Articular chondrocyte of knee joint (primary cell): ENCODE data around the gene ABCD3. TPM values are rescaled to one million over a fixed set of nuclear protein-coding genes. Genes with fewer than 3 reads are reported as not detected.

Source experiments
- total RNA-seq: library from RNA; depleted of rRNA; stranded (reverse); fragments of >200 nt; gene quantifications from 2 replicates; pipeline ENCODE4 v1.2.3, GENCODE V29; 2012

The ABCD3 gene
- 37.6 and 45.9 TPM in 2 replicates for total RNA-seq

DNA sequence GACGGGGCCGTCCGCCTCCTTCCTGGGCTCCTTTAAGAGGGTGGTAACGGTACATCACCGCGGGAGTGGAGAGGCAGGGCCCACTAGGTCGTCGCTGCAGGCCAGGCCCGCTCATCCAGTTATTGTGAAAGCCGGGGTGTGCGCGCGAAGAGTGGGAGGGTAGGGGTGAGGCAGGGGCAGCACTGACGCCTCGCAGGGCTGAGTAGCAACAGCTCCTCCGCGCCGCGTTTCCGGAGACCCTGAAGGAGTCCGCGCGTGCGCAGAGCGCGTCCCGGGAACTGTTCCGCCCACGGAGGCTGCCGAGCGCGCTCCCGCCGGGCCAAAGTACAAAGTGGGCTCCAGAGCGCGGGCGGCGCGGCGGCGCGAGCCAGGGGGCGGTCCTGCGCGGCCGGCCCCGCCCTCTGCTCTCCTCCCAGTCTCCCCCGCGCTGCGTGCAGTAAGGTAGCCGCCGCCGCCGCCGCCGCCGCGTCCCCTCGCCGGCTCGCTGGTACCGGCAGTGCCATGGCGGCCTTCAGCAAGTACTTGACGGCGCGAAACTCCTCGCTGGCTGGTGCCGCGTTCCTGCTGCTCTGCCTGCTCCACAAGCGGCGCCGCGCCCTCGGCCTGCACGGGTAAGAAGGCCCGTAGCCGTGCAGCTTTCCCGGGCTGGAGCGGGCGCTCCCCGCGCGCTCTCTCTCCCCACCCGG is at the start of gene ABCD3:
TSS of gene ABCD3 (plus strand) at position 412 of the 686 bp plus-strand sequence. CDS start at position 502, 90 bp downstream.

GRCh38 chr1:94541246-94542087 is 123.3 kb downstream of the ABCD3 start, which contains the start of gene F3:
Gene F3 (minus strand): TSS chr1:94541759. CDS start chr1:94541636, 123 bp downstream.

Other genes with a start within 250 kb of the ABCD3 start
- gene ARHGAP29, start 180.8 kb upstream of the ABCD3 start, total RNA-seq, result 92.8 and 108 TPM in 2 replicates
- 28.9 and 45.0 TPM in 2 replicates for gene F3, start 123.4 kb downstream of the ABCD3 start, total RNA-seq